ENCODE results near the gene BRD1.

Gene BRD1

GRCh38 chr22:49735411-49735900 is 92.2 kb downstream of the BRD1 start:
- Mint-ChIP-seq H3K27me3 (peaks cover 53 to 79% of the 10 kb centered on the region in 2 donors), H3K9me3 (peaks cover 6 to 10% of the 10 kb centered on the region in 2 donors), H3K4me3 (no peak overlapping the region), H3K27ac (no peak overlapping the region), H3K36me3 (peaks cover 6 to 7% of the 10 kb centered on the region in 2 donors), H3K4me1 (peaks cover 0 to 2% of the 10 kb centered on the region in 2 donors)
- DNase-seq = no peak
- ATAC-seq (replicated peaks) = no peak

GRCh38 chr22:49734882-49735281 is 92.8 kb downstream of the BRD1 start:
- Mint-ChIP-seq H3K36me3 (peaks cover 5 to 6% of the 10 kb centered on the region in 2 donors), H3K27me3 (peaks cover 55 to 80% of the 10 kb centered on the region in 2 donors), H3K9me3 (peaks cover 5 to 9% of the 10 kb centered on the region in 2 donors), H3K4me3 (no peak overlapping the region), H3K4me1 (peaks cover 0 to 2% of the 10 kb centered on the region in 2 donors), H3K27ac (no peak overlapping the region)
- DNase-seq = no peak
- no peak for ATAC-seq (replicated peaks)

- no peak for DNase-seq
- peaks cover 54 to 80% of the 10 kb centered on the region in 2 donors for H3K27me3 Mint-ChIP-seq
- H3K27ac Mint-ChIP-seq = no peak overlapping the region
- no peak overlapping the region for H3K4me3 Mint-ChIP-seq
- peaks cover 0 to under 1% of the 10 kb centered on the region in 2 donors for H3K36me3 Mint-ChIP-seq
- H3K9me3 Mint-ChIP-seq = peaks cover 0 to 4% of the 10 kb centered on the region in 2 donors
- H3K4me1 Mint-ChIP-seq = peaks cover 0 to 2% of the 10 kb centered on the region in 2 donors
- no peak for ATAC-seq (replicated peaks)
Observed at GRCh38 chr22:49734390-49734789, 93.3 kb downstream of the BRD1 start.

- Mint-ChIP-seq H3K27ac (no peak overlapping the region), H3K4me3 (no peak overlapping the region), H3K27me3 (peaks cover 54 to 81% of the 10 kb centered on the region in 2 donors), H3K9me3 (peaks cover 0 to 2% of the 10 kb centered on the region in 2 donors), H3K36me3 (no peaks in the 10 kb centered on the region), H3K4me1 (peaks cover 0 to 2% of the 10 kb centered on the region in 2 donors)
- no peak for DNase-seq
- no peak for ATAC-seq (replicated peaks)
Observed at GRCh38 chr22:49733631-49734030, 94.0 kb downstream of the BRD1 start.

- no peak for ATAC-seq (replicated peaks)
- peaks cover 60 to 87% of the 10 kb centered on the region in 2 donors for H3K27me3 Mint-ChIP-seq
- H3K4me1 Mint-ChIP-seq = peaks cover 3 to 9% of the 10 kb centered on the region in 2 donors
- H3K27ac Mint-ChIP-seq = no peak overlapping the region
- no peaks in the 10 kb centered on the region for H3K36me3 Mint-ChIP-seq
- no peak for DNase-seq
- no peaks in the 10 kb centered on the region for H3K9me3 Mint-ChIP-seq
- no peak overlapping the region for H3K4me3 Mint-ChIP-seq
Observed at GRCh38 chr22:49730656-49731055, 97.0 kb downstream of the BRD1 start.

GRCh38 chr22:49728570-49729271 is 99.0 kb downstream of the BRD1 start:
- no peak for ATAC-seq (replicated peaks)
- Mint-ChIP-seq H3K4me3 (no peak overlapping the region), H3K36me3 (peaks cover 2 to 4% of the 10 kb centered on the region in 2 donors), H3K4me1 (peaks cover 8 to 24% of the 10 kb centered on the region in 2 donors), H3K27ac (no peak overlapping the region), H3K27me3 (peaks cover 59 to 88% of the 10 kb centered on the region in 2 donors), H3K9me3 (no peaks in the 10 kb centered on the region)
- DNase-seq = no peak

GRCh38 chr22:49727881-49728569 is 99.6 kb downstream of the BRD1 start:
- peaks cover 6 to 29% of the 10 kb centered on the region in 2 donors for H3K4me1 Mint-ChIP-seq
- ATAC-seq (replicated peaks) (no peak), DNase-seq (no peak)
- H3K36me3 Mint-ChIP-seq = peaks cover 2 to 4% of the 10 kb centered on the region in 2 donors
- H3K9me3 Mint-ChIP-seq = no peaks in the 10 kb centered on the region
- peaks cover 58 to 87% of the 10 kb centered on the region in 2 donors for H3K27me3 Mint-ChIP-seq
- no peak overlapping the region for H3K4me3 Mint-ChIP-seq
- H3K27ac Mint-ChIP-seq = no peak overlapping the region

GRCh38 chr22:49727191-49727880 is 100.3 kb downstream of the BRD1 start:
- Mint-ChIP-seq H3K36me3 (peaks cover 2 to 4% of the 10 kb centered on the region in 2 donors), H3K9me3 (no peaks in the 10 kb centered on the region), H3K4me3 (no peak overlapping the region), H3K27ac (no peak overlapping the region), H3K27me3 (peaks cover 56 to 83% of the 10 kb centered on the region in 2 donors), H3K4me1 (peaks cover 6 to 29% of the 10 kb centered on the region in 2 donors)
- ATAC-seq (replicated peaks) = no peak
- no peak for DNase-seq

GRCh38 chr22:49726701-49727101 is 101.0 kb downstream of the BRD1 start:
- H3K27ac Mint-ChIP-seq = no peak overlapping the region
- no peak for ATAC-seq (replicated peaks)
- peaks cover 6 to 29% of the 10 kb centered on the region in 2 donors for H3K4me1 Mint-ChIP-seq

GRCh38 chr22:49726022-49726681 is 101.5 kb downstream of the BRD1 start:
- no peak overlapping the region for H3K27ac Mint-ChIP-seq
- peaks cover 6 to 29% of the 10 kb centered on the region in 2 donors for H3K4me1 Mint-ChIP-seq
- peaks cover 56 to 84% of the 10 kb centered on the region in 2 donors for H3K27me3 Mint-ChIP-seq
- H3K36me3 Mint-ChIP-seq = peaks cover 2 to 4% of the 10 kb centered on the region in 2 donors
- ATAC-seq (replicated peaks) (no peak), DNase-seq (no peak)
- H3K4me3 Mint-ChIP-seq = no peak overlapping the region
- no peaks in the 10 kb centered on the region for H3K9me3 Mint-ChIP-seq

More at GRCh38 chr22:49726701-49727101, 101.0 kb downstream of the BRD1 start:
- Mint-ChIP-seq H3K4me3 (no peak overlapping the region), H3K9me3 (no peaks in the 10 kb centered on the region), H3K36me3 (peaks cover 2 to 4% of the 10 kb centered on the region in 2 donors), H3K27me3 (peaks cover 56 to 84% of the 10 kb centered on the region in 2 donors)
- DNase-seq = no peak

- H3K9me3 Mint-ChIP-seq = no peaks in the 10 kb centered on the region
- H3K36me3 Mint-ChIP-seq = peaks cover 2 to 4% of the 10 kb centered on the region in 2 donors
- peak overlapping the region in 1 of 2 donors; percentile 88 for H3K4me3 Mint-ChIP-seq
- peaks cover 56 to 77% of the 10 kb centered on the region in 2 donors for H3K27me3 Mint-ChIP-seq
- H3K4me1 Mint-ChIP-seq = peaks cover 6 to 29% of the 10 kb centered on the region in 2 donors
- ATAC-seq (replicated peaks) (no peak), DNase-seq (no peak)
- H3K27ac Mint-ChIP-seq = no peak overlapping the region
Observed at GRCh38 chr22:49725516-49725915, 102.2 kb downstream of the BRD1 start.

- H3K4me3 Mint-ChIP-seq = peak overlapping the region; percentile 74 to 88
Observed at GRCh38 chr22:49724893-49725489, 102.7 kb downstream of the BRD1 start.

More at GRCh38 chr22:49724893-49725489, 102.7 kb downstream of the BRD1 start:
- DNase-seq (peak; percentile 50), ATAC-seq (replicated peaks) (peak; percentile 92 to 95)
- H3K27ac Mint-ChIP-seq = peak overlapping the region; percentile 71
- H3K27me3 Mint-ChIP-seq = peaks cover 51 to 73% of the 10 kb centered on the region in 2 donors
- no peaks in the 10 kb centered on the region for H3K9me3 Mint-ChIP-seq
- H3K36me3 Mint-ChIP-seq = peaks cover 2 to 4% of the 10 kb centered on the region in 2 donors
- peaks cover 6 to 29% of the 10 kb centered on the region in 2 donors for H3K4me1 Mint-ChIP-seq

Data from stimulated activated naive B cell treated with anti-CD40 and anti-IgM and Interleukin-4, amounts not matched to agents 10 μg/mL and 1 μg/mL and 100 μg/mL, for 72 hours (primary cell).